GM04503 (cell line): ENCODE measurements around the gene RAI14.

Source experiments
- DNase-seq: peaks from one replicate; pipeline ENCODE4 v3.0.0-alpha.2; 2012; ENCODE audit warnings: low read depth

The RAI14 gene

GRCh38 chr5:34854459-34855174, 198.5 kb downstream of the RAI14 start:
- no peak for DNase-seq

GRCh38 chr5:34857161-34857560, 201.0 kb downstream of the RAI14 start:
- no peak for DNase-seq

- DNase-seq = no peak
Observed at GRCh38 chr5:34857894-34858293, 201.8 kb downstream of the RAI14 start.

GRCh38 chr5:34858790-34859189, 202.7 kb downstream of the RAI14 start:
- DNase-seq = peak; percentile 15

GRCh38 chr5:34859253-34859652, 203.1 kb downstream of the RAI14 start:
- no peak for DNase-seq

- DNase-seq = no peak
Observed at GRCh38 chr5:34863946-34864345, 207.8 kb downstream of the RAI14 start.

GRCh38 chr5:34865091-34865490, 209.0 kb downstream of the RAI14 start:
- DNase-seq = no peak

- no peak for DNase-seq
Observed at GRCh38 chr5:34866989-34867471, 210.9 kb downstream of the RAI14 start.

- no peak for DNase-seq
Observed at GRCh38 chr5:34867660-34868059, 211.5 kb downstream of the RAI14 start.

- no peak for DNase-seq
Observed at GRCh38 chr5:34868791-34869190, 212.7 kb downstream of the RAI14 start.

GRCh38 chr5:34869256-34869655, 213.1 kb downstream of the RAI14 start:
- DNase-seq = no peak

GRCh38 chr5:34870382-34870781, 214.3 kb downstream of the RAI14 start:
- DNase-seq = no peak

- no peak for DNase-seq
Observed at GRCh38 chr5:34876275-34876674, 220.1 kb downstream of the RAI14 start.

- no peak for DNase-seq
Observed at GRCh38 chr5:34881246-34881645, 225.1 kb downstream of the RAI14 start.
